Upper lobe of left lung (tissue), 4 donors: ENCODE results near the gene CABS1.

Source experiments
- EP300 ChIP-seq, 4 donors: sonication (generic); formaldehyde crosslinking; IDR thresholded peaks; one replicate each; pipeline ENCODE4 v1.5.1; 2017; ENCODE audit warnings: antibody characterized with exemption in 4 of 4, control low read depth in 2 of 4
- POLR2AphosphoS5 ChIP-seq, 2 donors: sonication (generic); formaldehyde crosslinking; IDR thresholded peaks; one replicate each; pipeline ENCODE4 v1.5.1; 2017; ENCODE audit warnings: antibody characterized with exemption in 2 of 2
- TF ChIP-seq, protein P1 (sequence below), 6 experiments: fragments of 450-650 bp in 4 of 6; fragments of 200-600 bp in 2 of 6; sonication (generic) in 2 of 6; IDR thresholded peaks; one replicate each; pipeline ENCODE4 v1.5.1; 2016 to 2019; ENCODE audit warnings: antibody characterized with exemption in 6 of 6

- TF ChIP-seq EP300 (IDR thresholded peaks at IDR 0.05), result no peak
- TF ChIP-seq POLR2AphosphoS5 (IDR thresholded peaks at IDR 0.05), result no peak
- TF ChIP-seq, protein P1, sequence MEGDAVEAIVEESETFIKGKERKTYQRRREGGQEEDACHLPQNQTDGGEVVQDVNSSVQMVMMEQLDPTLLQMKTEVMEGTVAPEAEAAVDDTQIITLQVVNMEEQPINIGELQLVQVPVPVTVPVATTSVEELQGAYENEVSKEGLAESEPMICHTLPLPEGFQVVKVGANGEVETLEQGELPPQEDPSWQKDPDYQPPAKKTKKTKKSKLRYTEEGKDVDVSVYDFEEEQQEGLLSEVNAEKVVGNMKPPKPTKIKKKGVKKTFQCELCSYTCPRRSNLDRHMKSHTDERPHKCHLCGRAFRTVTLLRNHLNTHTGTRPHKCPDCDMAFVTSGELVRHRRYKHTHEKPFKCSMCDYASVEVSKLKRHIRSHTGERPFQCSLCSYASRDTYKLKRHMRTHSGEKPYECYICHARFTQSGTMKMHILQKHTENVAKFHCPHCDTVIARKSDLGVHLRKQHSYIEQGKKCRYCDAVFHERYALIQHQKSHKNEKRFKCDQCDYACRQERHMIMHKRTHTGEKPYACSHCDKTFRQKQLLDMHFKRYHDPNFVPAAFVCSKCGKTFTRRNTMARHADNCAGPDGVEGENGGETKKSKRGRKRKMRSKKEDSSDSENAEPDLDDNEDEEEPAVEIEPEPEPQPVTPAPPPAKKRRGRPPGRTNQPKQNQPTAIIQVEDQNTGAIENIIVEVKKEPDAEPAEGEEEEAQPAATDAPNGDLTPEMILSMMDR (IDR thresholded peaks at IDR 0.05), result no peak
These were observed 48.0 kb downstream of the CABS1 start, which contains the start of gene SMR3B for GRCh38 chr4:70382691-70383181.
